HepG2 (cell line): ENCODE measurements around the gene PARN. TPM values are rescaled to one million over a fixed set of nuclear protein-coding genes. Genes with fewer than 3 reads are reported as not detected.

Experiments used
- HMG20B ChIP-seq: conservative IDR thresholded peaks from 2 replicates; pipeline ENCODE4 v1.6.1; 2016; ENCODE audit warnings: missing genetic modification reagents, missing compliant biosample characterization
- KDM3A ChIP-seq: IDR thresholded peaks from 2 replicates; pipeline ENCODE4 v1.6.1; 2018; ENCODE audit warnings: low read depth, missing compliant biosample characterization
- ZBTB33 ChIP-seq: sonication (generic); formaldehyde crosslinking; IDR thresholded peaks from 2 replicates; pipeline ENCODE4 v1.4.0; 2020; ENCODE audit warnings: missing genetic modification reagents
- ZBTB38 ChIP-seq: sonication (generic); formaldehyde crosslinking; IDR thresholded peaks from 2 replicates; pipeline ENCODE4 v1.5.1; 2020; ENCODE audit warnings: mild to moderate bottlenecking, missing genetic modification reagents
- ZBTB44 ChIP-seq: sonication (generic); formaldehyde crosslinking; IDR thresholded peaks from 2 replicates; pipeline ENCODE4 v1.4.0; 2020; ENCODE audit warnings: missing genetic modification reagents
- ZFP37 ChIP-seq: sonication (generic); formaldehyde crosslinking; IDR thresholded peaks from 2 replicates; pipeline ENCODE4 v1.4.0; 2020; ENCODE audit warnings: missing genetic modification reagents, borderline replicate concordance
- ZNF746 ChIP-seq: sonication (generic); formaldehyde crosslinking; IDR thresholded peaks from 2 replicates; pipeline ENCODE4 v1.8.0; 2022; ENCODE audit warnings: mild to moderate bottlenecking, missing genetic modification reagents
- ZNF766 ChIP-seq: sonication (generic); formaldehyde crosslinking; IDR thresholded peaks from 2 replicates; pipeline ENCODE4 v1.5.0; 2020; ENCODE audit warnings: missing genetic modification reagents, borderline replicate concordance
- ZSCAN30 ChIP-seq: sonication (generic); formaldehyde crosslinking; IDR thresholded peaks from 2 replicates; pipeline ENCODE4 v1.5.0; 2020; ENCODE audit warnings: mild to moderate bottlenecking, missing genetic modification reagents
- polyA plus RNA-seq, 8 experiments: library from polyadenylated mRNA; depleted of rRNA in 3 of 8; stranded (reverse) in 7 of 8; unstranded in 1 of 8; fragments of >200 nt; fragmentation: Illumina TruSeq in 4 of 8; extraction: Trizol in 4 of 8; gene quantifications; 2 replicates each; pipeline versions ENCODE4 v1.2.1 to v1.2.3, GENCODE V29; 2011 to 2016; ENCODE audit warnings: low read depth in 4 of 8, missing spikeins in 1 of 8, mixed read lengths in 1 of 8; ENCODE audit not compliant: insufficient read depth in 1 of 8
- total RNA-seq, 5 experiments: library from RNA; depleted of rRNA; stranded (reverse); fragments of >200 nt; fragmentation: Illumina TruSeq; extraction: Trizol; gene quantifications; 2 replicates each; pipeline ENCODE4 v1.2.3, GENCODE V29; 2016; ENCODE audit warnings: low read depth in 1 of 5

PARN gene
- total and polyA plus RNA-seq, 2 of the 13 experiments (the other 11 are each of a cell fraction or from before 2014, with no cell fraction given), result 13.3 to 47.6 TPM

GRCh38 chr16:14630620-14631330 lies 715 bp upstream of the PARN start (continued):
- 0 out of 2 replicates have a peak, but pooled peaks have one; percentile 15 for TF ChIP-seq ZBTB44 (CRISPR knock-in tag)
- peak; percentile 65 for TF ChIP-seq ZBTB33 (CRISPR knock-in tag)
- 0 out of 2 replicates have a peak, but pooled peaks have one; percentile 18 for TF ChIP-seq ZFP37 (CRISPR knock-in tag)
- 0 out of 2 replicates have a peak, but pooled peaks have one; percentile 40 for TF ChIP-seq KDM3A
- peak; percentile 16; the same call in 1 of the 2 replicates for TF ChIP-seq ZNF746 (CRISPR knock-in tag)
- peak; percentile 2; the same call in 1 of the 2 replicates for TF ChIP-seq ZNF766 (CRISPR knock-in tag)
- TF ChIP-seq ZSCAN30 (CRISPR knock-in tag), result 0 out of 2 replicates have a peak, but pooled peaks have one; percentile 48
- peak; percentile 91 for TF ChIP-seq ZBTB38
- 0 out of 2 replicates have a peak, but pooled peaks have one; percentile 35 for TF ChIP-seq HMG20B (CRISPR knock-in tag)
